BLaER1 (cell line): Measurements from ENCODE around the gene PPT2.

Experiments used
- H3K27ac ChIP-seq: shearing (Covaris generic); formaldehyde crosslinking; 2 replicates; pipeline ENCODE4 v1.8.1; 2022
- H3K27me3 ChIP-seq: shearing (Covaris generic); formaldehyde crosslinking; 2 replicates; pipeline ENCODE4 v1.8.1; 2022
- H3K36me3 ChIP-seq: shearing (Covaris generic); formaldehyde crosslinking; 2 replicates; pipeline ENCODE4 v1.8.1; 2022
- H3K4me1 ChIP-seq: shearing (Covaris generic); formaldehyde crosslinking; 2 replicates; pipeline ENCODE4 v1.8.1; 2022
- H3K4me2 ChIP-seq: shearing (Covaris generic); formaldehyde crosslinking; 2 replicates; pipeline ENCODE4 v1.8.1; 2022
- H3K4me3 ChIP-seq: shearing (Covaris generic); formaldehyde crosslinking; 2 replicates; pipeline ENCODE4 v1.8.1; 2022
- H3K9ac ChIP-seq: shearing (Covaris generic); formaldehyde crosslinking; 2 replicates; pipeline ENCODE4 v1.8.1; 2022
- H3K9me3 ChIP-seq: shearing (Covaris generic); formaldehyde crosslinking; 2 replicates; pipeline ENCODE4 v1.8.1; 2022
- H4K20me1 ChIP-seq: shearing (Covaris generic); formaldehyde crosslinking; 2 replicates; pipeline ENCODE4 v1.8.1; 2022
- Cebpa-rat ChIP-seq: shearing (Covaris generic); IDR thresholded peaks from 2 replicates; pipeline ENCODE4 v1.8.1; 2022

Gene PPT2

DNA sequence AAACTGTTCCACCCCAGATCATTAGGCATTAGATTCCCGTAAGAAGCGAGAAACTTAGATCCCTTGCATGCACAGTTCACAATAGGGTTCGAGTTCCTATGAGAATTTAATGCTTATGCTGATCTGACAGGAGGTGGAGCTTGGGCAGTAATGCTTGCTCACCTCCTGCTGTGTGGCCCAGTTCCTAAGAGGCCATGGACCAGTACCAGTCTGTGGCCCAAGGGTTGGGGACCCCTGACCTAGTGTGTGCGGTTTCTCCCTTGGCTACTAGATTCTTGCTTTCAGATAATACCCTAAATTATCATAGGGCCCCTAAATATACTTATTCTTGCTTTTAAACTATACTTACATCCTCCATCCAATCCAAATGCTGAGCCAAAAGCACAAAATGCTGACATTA is 40.4 kb downstream of the PPT2 start:
- no peaks in the 10 kb centered on the region for H3K36me3 ChIP-seq
- peaks cover 58% of the 10 kb centered on the region for H3K4me1 ChIP-seq
- peak overlapping the region; percentile 72; the same call in 1 of the 2 replicates for H3K4me3 ChIP-seq
- H3K9ac ChIP-seq: peak overlapping the region; percentile 81; the same call in 1 of the 2 replicates
- no peak for TF ChIP-seq Cebpa-rat
- peak overlapping the region; percentile 99 for H3K4me2 ChIP-seq
- no peaks in the 10 kb centered on the region for H4K20me1 ChIP-seq
- peak overlapping the region; percentile 79 for H3K27ac ChIP-seq
- H3K27me3 ChIP-seq: no peaks in the 10 kb centered on the region
- H3K9me3 ChIP-seq: no peaks in the 10 kb centered on the region

DNA sequence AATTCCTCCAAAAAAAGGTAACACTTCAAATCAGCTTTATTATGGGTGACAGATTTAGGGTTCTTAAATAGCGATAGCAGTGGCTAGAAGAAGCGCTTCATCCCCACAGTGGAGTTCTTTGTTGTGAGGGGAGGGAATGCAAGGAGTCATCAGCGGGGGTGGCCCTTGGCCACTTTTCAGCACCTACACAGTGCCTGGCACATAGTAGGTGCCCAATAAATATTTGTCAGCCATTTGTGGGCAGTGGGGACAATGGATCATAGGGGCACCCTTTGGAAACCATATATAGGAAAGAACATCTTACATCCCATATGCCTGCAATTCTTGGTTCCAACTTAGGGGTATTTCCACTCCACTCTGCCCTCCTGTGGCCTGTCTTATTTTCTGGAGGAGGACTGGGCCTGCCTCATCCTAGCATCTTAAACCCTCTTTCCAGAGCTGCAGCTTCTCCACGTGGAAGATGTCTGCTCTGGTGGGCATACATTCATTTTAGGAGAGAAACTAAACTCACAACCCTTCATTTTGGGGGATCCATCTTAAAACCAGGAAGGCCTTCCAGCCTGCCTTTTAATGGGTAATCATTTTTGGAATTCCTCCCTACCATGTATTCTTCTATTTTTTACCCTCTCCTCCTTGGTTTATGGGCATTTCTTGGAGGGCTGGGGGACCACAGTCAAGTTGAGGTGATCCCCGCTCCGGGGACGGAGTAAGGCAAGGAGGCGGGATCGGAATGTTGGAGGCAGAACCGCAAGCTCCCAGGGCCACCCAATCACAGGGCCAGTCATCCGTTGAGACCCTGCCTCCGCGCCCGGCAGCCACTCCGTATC is 41.1 kb downstream of the PPT2 start:
- TF ChIP-seq Cebpa-rat: no peak
- H3K36me3 ChIP-seq: no peaks in the 10 kb centered on the region
- peaks cover 58% of the 10 kb centered on the region for H3K4me1 ChIP-seq
- peak overlapping the region; percentile 79 for H3K27ac ChIP-seq
- no peaks in the 10 kb centered on the region for H4K20me1 ChIP-seq
- H3K27me3 ChIP-seq: no peaks in the 10 kb centered on the region
- peak overlapping the region; percentile 99 for H3K4me2 ChIP-seq
- peak overlapping the region; percentile 72 for H3K4me3 ChIP-seq
- no peaks in the 10 kb centered on the region for H3K9me3 ChIP-seq
- peak overlapping the region; percentile 81 for H3K9ac ChIP-seq

DNA sequence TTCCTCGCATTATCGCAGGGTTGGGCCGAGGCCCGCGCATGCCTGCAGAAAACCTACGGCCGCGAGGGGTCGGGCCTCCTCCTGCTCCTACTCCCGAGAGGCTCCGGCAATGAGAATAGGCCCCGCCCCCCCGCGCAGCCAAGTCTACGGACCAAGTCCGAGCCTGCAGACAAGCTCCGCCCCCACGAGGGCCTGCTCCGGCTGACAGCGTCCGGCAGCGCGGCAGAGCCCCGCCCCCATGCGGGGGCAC is 41.6 kb downstream of the PPT2 start:
- Histone ChIP-seq H3K4me1 (peaks cover 58% of the 10 kb centered on the region), H3K4me2 (peak overlapping the region; percentile 99), H3K9ac (peak overlapping the region; percentile 84), H3K27ac (peak overlapping the region; percentile 86; the same call in 1 of the 2 replicates), H4K20me1 (no peaks in the 10 kb centered on the region), H3K36me3 (no peaks in the 10 kb centered on the region), H3K4me3 (peak overlapping the region; percentile 72), H3K27me3 (no peaks in the 10 kb centered on the region), H3K9me3 (no peaks in the 10 kb centered on the region)
- no peak for TF ChIP-seq Cebpa-rat

DNA sequence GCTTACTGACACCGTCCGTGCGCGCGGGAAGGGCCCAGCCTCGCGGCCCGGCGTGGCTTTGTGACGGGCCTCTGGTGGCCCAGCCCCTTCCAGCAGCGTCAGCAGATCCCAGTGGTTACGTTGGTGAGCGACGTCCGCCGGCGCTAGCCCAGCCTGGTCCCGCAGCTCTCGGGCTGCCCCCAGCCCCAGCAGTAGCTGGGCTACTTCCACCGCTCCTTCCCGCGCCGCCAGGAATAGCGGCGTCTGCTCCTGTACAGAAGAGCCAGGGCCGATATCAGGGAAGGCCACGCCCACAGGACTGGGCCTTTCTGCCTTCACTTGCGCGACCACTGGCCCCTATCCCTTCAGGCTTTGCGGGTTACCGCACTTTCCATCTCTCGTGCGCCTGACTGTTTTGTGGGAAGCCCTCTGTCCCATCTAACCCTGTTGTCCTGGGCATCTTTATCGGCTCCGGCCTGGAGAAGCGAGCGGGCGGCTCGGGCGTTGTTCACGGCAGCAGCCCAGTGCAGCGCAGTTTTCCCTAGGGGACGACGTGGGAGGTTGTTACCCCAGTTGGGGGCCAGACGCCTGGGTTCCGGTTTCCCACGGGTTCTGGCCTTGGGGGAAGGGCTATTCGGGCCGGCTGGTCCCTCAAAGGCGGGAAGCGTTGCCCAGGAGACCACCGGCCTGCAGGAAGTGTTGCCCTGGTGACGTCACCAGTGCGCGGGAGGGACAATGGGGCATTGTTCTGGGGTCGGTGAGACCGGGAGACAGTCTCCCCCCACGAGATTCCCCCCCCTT is 42.2 kb downstream of the PPT2 start:
- peak overlapping the region; percentile 86 for H3K27ac ChIP-seq
- no peaks in the 10 kb centered on the region for H3K36me3 ChIP-seq
- peak overlapping the region; percentile 84 for H3K9ac ChIP-seq
- H3K9me3 ChIP-seq: no peaks in the 10 kb centered on the region
- H4K20me1 ChIP-seq: no peaks in the 10 kb centered on the region
- no peaks in the 10 kb centered on the region for H3K27me3 ChIP-seq
- TF ChIP-seq Cebpa-rat: no peak
- peak overlapping the region; percentile 97 for H3K4me2 ChIP-seq
- peak overlapping the region; percentile 72 for H3K4me3 ChIP-seq
- H3K4me1 ChIP-seq: peaks cover 54% of the 10 kb centered on the region

DNA sequence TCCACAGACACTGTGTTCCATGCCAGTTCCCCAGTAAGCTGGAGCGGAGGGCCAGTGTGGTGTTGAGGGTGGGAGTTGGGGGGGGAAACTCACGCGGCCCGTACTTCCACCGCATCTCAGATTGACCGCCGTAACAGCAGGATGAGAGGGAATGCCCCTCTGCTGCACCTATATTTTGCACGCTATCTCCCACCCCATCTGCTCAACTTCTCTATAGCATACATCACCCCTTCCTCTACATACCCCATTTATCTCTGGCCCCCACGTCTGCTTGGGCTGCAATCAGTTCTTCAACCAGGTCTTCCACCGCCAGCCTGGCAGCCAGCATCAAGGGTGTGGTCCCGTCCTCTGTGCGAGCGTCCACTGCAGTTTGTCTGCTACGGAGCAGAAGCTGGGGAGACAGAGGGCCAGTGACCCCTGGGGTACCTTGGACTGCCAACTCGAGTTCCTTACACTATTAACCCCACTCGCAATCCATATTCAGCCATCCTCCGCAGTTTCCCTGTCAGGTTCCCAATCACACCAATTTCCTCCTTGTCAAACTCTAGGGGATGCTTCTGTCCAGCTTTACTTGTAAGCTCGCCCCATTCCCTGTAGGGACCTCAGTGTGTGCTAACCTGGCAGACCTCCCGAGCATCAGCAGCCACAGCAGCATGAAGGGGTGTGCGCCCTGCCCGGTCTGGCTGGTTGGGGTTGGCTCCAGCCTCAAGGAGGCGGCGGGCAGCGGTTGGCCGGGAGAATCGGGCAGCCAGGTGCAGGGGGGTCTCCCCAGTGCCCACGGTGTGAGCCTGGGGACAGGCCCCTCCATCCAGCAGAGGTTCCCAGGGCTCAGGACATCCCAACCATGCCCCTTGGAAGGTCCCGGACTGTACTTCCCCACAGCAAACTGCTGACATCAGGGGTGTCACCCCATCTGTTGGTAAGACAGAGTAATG is 43.0 kb downstream of the PPT2 start:
- Histone ChIP-seq H3K4me3 (peak overlapping the region; percentile 72), H3K4me1 (peaks cover 45% of the 10 kb centered on the region), H4K20me1 (no peaks in the 10 kb centered on the region), H3K9ac (peak overlapping the region; percentile 84), H3K4me2 (peak overlapping the region; percentile 97), H3K27me3 (no peaks in the 10 kb centered on the region), H3K36me3 (no peaks in the 10 kb centered on the region), H3K27ac (peak overlapping the region; percentile 86), H3K9me3 (no peaks in the 10 kb centered on the region)
- no peak for TF ChIP-seq Cebpa-rat

DNA sequence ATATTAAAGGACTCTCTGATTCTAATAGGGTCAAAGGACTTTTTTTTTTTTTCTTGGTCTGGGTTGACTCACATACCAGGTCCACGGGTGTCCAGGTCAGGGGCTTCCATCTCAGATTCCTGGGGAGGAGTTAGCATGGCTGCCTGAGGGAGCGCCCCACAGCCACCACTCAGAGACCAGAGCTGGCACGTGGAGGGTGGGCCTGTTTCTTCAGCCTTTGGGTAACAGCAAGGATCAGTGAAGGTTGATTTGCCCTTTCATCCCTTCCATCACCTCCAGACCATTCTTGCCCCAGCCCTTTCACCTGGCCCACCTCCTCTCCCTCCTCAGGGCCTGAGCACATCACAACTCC is 44.4 kb downstream of the PPT2 start:
- no peaks in the 10 kb centered on the region for H3K9me3 ChIP-seq
- no peaks in the 10 kb centered on the region for H4K20me1 ChIP-seq
- H3K27me3 ChIP-seq: no peaks in the 10 kb centered on the region
- no peak for TF ChIP-seq Cebpa-rat
- H3K27ac ChIP-seq: no peak overlapping the region
- H3K4me1 ChIP-seq: peaks cover 34% of the 10 kb centered on the region
- H3K4me2 ChIP-seq: no peak overlapping the region
- no peaks in the 10 kb centered on the region for H3K36me3 ChIP-seq
- H3K4me3 ChIP-seq: no peak overlapping the region
- H3K9ac ChIP-seq: no peak overlapping the region

DNA sequence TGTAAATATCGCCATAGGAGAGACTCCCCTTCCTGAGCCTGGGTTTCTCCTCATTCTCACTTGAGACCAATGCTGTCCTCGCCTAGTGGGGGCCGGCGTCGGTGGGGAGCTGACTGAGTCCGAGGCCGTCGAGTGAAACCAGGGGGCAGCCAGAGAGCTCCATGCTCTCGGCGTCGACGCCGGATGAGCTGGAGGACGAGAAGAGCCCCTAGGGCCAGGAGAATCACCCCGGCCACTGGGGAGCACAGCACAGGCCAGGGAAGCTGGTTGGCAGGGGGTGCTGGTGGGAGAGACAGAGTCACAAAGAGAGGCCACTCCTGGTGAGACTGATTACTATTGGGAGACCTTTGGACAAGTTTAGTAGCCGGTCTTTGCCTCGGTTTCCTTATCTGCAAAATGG is 44.9 kb downstream of the PPT2 start:
- Histone ChIP-seq H3K27me3 (no peaks in the 10 kb centered on the region), H3K9me3 (no peaks in the 10 kb centered on the region), H4K20me1 (no peaks in the 10 kb centered on the region), H3K4me1 (peaks cover 29% of the 10 kb centered on the region), H3K27ac (no peak overlapping the region), H3K36me3 (no peaks in the 10 kb centered on the region), H3K9ac (no peak overlapping the region), H3K4me2 (no peak overlapping the region), H3K4me3 (no peak overlapping the region)
- no peak for TF ChIP-seq Cebpa-rat

DNA sequence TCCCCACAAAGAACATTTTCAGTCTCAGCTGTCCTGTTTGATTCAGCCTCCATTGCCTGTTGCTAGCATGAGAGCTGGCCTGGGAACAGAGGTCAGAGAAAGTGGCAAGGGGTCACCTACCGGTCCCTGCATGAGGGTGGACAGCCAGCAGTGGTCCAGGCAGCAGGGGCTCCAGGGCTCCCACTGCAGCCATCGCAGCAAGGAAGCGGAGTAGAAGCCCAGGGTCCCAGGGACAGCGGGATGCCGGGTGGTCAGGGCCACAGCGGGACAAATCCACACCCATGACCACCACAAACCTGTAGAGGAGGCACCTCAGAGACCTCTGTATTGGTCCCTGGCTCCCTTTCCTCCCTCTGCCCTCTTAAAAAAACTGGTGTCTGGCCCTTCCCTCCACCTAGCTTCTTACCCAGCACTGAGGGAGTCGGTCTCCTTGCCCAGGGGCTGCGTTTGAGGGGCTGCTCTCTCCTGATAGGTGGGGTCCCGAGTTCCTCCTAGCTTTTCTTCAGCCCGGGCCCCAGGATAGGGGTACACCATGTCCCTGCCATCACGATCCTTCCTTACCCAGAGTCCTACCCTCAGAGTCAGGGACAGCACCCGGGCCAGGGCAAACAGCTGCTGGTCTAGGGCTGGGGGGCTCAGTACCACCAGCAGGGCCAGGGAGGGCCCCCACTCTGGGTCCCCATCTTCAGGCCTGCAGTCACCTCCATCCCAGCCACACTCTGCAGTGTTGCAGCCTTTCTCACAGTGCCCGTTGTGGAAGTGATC is 47.0 kb downstream of the PPT2 start:
- Histone ChIP-seq H3K9ac (0 out of 2 replicates have a peak overlapping the region, but pooled peaks have one; percentile 19), H3K27me3 (no peaks in the 10 kb centered on the region)
- no peak for TF ChIP-seq Cebpa-rat

DNA sequence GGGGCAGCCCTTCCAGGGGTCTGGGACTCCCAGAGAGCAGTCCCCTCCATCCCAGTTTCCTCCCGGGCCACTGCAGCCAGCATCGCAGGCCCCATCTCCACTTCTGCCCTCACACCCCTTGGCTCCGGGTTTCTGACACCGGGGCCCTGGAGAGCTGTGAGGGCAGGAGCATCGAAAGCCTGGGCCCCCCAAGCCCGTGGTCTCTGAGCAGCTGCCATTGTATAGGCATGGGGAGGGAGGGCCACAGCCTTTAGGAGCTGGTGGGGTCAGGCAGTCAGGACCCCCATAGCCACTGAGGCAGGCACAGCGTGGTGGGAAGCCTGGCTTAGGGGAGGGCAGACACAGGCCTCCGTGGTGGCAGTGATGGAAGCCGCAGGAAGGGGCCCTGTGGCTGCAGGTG is 48.2 kb downstream of the PPT2 start:
- H4K20me1 ChIP-seq: no peaks in the 10 kb centered on the region
- H3K27me3 ChIP-seq: no peaks in the 10 kb centered on the region
- no peaks in the 10 kb centered on the region for H3K9me3 ChIP-seq
- H3K4me3 ChIP-seq: no peak overlapping the region
- no peaks in the 10 kb centered on the region for H3K36me3 ChIP-seq
- no peak overlapping the region for H3K27ac ChIP-seq
- peaks cover 4% of the 10 kb centered on the region for H3K4me1 ChIP-seq
- no peak overlapping the region for H3K9ac ChIP-seq
- no peak overlapping the region for H3K4me2 ChIP-seq
- no peak for TF ChIP-seq Cebpa-rat

More for the DNA sequence above, 47.0 kb downstream of the PPT2 start:
- Histone ChIP-seq H3K27ac (no peak overlapping the region), H3K4me1 (peaks cover 14% of the 10 kb centered on the region), H3K4me3 (no peak overlapping the region), H3K9me3 (no peaks in the 10 kb centered on the region), H4K20me1 (no peaks in the 10 kb centered on the region), H3K36me3 (no peaks in the 10 kb centered on the region), H3K4me2 (no peak overlapping the region)
